ENCODE results near the gene HEPACAM.
"Not testable (repeated sequence)": the region's sequence is repeated elsewhere in the genome, so short reads cannot be mapped to it uniquely, and the experiment has no call there.

Gene HEPACAM, protein sequence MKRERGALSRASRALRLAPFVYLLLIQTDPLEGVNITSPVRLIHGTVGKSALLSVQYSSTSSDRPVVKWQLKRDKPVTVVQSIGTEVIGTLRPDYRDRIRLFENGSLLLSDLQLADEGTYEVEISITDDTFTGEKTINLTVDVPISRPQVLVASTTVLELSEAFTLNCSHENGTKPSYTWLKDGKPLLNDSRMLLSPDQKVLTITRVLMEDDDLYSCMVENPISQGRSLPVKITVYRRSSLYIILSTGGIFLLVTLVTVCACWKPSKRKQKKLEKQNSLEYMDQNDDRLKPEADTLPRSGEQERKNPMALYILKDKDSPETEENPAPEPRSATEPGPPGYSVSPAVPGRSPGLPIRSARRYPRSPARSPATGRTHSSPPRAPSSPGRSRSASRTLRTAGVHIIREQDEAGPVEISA

DNA sequence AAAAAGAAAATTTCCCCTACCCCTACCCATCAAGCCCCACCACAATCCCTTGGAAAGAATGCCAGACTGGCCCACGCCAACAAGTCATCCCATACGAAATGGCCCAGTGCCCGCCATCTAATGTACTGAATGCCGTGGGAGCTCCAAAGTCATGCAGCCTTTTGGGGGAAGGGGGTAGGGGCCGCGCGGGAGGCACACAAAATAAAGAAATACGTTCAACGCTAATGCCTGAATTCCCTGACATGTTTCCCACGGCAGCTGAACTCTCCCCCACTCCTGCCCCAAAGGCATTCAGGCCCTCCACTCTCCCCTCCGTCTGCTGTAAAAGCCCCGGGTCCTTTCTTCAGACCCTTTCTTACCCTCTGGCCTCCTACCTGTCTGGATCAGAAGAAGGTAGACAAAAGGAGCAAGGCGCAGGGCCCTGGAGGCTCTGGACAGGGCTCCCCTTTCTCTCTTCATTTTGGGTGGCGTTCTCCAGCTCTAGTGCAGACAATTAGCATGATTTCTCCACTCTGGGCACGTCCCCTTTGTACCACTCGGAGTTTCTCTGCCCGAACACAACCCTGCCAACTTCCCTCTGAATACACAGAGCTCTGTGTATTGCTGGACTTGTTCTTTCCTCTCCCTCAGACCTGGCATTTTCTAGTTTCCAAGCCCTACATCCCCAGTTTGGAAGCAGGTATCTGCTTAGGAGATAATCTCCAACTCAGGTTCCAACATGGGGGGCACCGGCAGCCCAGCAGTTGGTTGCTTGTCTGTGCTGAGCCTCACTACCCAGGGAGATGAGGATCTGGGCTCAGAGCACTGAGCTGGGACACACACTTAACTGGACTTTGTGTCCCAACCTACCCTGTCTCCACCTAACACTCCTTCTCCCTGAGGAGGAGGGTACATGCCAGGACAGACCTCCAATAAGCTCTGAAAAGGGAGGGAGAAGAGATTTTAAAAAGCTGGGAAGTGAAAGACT, at the start of gene HEPACAM:
TSS of gene HEPACAM (minus strand) at position 500 of the 967 bp plus-strand sequence. CDS start at position 459, 41 bp downstream.
- DNase-seq (ENCODE audit: low read depth, low spot score): no peak

DNA sequence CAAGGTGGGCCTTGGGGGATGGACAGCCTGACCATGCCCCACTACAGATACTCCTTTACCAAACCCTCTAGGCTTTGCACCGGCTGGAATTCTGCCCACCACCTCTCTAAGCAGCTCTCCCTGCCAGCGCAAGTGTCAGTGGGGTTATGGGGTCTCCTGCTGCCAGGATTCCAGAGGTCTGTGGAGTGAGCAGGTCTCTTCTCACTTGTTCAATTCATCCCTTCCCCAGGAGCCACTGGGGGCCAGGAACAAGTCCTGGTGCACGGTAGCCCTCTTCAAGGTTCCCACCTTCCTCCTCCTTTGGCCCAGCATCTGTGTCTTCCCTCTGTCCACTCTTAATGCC, 48.6 kb upstream of the HEPACAM start:
- DNase-seq (ENCODE audit: low read depth, low spot score): no peak

DNA sequence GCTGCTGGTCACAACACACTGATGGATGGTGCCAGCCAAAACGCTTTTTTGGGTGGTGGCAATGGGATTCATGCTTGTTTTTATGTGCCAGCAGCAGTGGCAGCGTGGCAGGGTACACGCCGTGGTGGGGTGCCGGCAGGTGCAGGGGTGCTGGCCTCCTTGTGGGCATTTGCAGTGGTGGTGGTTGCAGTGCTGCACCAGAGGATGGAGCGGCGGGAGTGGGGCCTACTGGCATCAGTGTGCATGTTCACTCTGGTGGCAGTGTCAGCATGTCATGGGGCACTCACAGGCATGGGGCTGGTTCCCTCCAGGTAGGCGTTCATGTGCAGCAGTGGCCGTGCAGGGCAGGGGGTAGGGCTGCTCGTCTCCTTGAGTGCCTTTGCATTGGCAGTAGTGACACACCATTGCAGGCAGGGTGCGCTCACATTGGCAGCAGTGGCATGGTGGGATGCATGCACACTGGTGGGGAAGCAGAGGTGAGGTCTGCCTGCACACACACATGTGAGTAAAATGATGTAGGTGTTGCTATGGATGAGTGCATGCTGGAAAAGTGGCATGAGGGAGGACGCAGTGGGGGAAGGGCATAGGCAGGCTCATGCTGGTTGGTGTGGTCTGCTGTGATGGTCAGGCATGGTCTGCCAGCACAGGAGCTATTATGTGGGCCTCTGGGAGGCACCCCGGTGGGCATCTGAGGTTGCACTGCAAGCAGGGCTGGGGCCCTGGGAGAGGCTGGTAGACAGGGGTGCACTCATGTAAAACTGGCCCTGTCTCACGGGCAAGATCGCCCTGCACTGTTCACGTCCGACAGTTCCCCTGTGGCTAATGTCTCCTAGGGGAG, 48.0 kb upstream of the HEPACAM start:
- DNase-seq (ENCODE audit: low read depth, low spot score): no peak

DNA sequence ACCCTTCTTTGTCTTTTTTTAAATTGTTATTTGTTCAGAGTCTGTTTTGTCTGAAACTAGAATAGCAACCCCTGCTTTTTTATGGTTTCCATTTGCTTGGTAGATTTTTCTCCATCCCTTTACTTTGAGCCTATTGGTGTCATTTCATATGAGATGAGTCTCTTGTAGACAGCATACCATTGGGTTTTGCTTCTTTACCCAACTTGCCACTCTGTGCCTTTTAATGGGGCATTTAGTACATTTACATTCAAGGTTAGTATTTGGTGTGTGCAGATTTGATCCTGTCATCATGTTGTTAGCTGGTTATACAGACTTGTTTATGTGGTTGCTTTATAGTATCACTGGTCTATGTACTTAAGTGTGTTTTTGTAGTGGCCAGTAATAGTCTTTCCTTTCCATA, 46.2 kb upstream of the HEPACAM start:
- no peak for DNase-seq (ENCODE audit: low read depth, low spot score)

DNA sequence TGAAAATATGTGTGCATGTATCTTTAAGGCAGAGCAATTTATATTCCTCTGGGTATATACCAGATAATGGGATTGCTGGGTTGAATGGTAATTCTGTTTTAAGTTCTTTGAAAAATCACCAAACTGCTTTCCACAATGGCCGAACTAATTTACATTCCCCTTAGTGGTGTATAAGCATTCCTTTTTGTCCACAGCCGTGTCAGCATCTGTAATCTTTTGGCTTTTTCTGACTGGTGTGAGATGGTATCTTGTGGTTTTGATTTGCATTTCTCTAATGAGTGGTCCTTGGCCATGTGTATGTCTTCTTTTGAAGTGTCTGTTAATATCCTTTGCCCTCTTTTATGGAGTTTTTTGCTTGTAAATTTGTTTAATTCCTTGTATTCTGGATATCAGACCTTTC, 42.5 kb upstream of the HEPACAM start:
- peak; percentile 56 for DNase-seq (ENCODE audit: low read depth, low spot score)

DNA sequence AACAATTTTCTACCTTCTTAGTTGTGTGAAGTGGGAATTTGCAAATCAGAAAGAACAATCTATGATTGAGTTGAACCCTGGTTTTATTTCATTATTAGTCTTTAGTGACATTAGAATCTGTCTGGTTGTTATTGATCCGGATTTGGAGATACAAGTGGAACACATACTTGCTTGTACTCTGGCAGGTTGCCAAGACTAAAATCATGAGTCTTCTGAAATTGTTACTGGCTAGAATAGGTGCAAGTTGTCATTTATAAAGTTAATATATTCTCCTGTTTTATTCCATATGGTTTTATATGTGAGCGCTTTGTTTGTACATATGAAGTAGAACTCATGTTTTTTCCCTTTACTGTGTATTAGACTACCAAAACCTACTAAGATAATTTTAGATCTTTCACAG, 41.2 kb upstream of the HEPACAM start:
- DNase-seq (ENCODE audit: low read depth, low spot score): no peak

DNA sequence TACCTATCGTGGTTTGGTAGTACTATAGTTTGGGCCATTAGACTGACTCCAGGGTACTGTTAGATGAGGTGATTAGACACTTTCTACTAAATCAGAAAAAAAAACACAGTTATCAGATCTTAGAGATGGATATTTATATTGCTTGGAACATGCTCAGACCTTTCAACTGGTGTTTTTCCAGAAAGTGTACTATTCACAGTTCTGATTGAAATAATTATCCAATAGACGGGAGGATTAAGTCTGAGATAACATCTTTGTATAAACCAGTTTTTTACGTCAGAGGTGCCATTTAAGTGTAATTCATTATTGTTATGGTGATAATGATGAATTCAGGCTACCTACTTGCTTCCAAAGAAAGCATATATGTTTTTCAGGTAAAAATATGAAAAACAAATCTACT, 40.7 kb upstream of the HEPACAM start:
- no peak for DNase-seq (ENCODE audit: low read depth, low spot score)

DNA sequence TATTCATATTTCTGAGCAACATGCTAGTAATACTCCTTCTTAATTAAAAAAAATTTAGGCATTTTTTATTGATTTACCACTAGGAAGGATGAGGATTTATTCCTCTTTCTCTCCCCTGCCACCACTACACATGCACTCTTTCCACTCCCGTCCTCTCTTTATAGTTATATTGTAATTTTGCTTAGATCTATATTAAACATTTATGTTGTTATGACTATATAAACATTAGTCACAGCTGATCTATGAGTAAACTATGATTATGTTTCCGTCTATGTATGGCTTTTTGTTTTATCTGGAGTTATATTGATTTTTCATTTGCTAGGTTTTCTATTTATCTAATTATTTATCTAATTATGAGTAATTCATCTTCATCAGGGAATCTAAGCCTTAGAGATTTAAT, 36.0 kb upstream of the HEPACAM start:
- DNase-seq (ENCODE audit: low read depth, low spot score): no peak

DNA sequence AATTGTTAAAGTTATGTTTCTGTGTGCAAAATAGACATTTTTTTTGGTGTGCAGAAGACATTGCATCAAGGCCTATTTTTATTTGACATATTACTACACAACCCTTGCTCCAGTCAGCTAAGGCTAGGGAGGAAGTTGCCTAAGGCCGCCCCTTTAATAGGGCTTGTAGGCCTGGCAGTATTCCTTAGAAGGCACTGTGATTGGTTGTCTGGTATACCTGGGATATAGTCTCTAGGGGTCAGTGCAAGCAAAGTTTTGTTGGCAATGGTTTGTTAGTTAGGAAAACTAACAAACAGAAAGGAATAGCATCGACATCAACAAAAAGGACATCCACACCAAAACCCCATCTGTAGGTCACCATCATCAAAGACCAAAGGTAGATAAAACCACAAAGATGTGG, 35.1 kb upstream of the HEPACAM start:
- DNase-seq (ENCODE audit: low read depth, low spot score): peak; percentile 11

DNA sequence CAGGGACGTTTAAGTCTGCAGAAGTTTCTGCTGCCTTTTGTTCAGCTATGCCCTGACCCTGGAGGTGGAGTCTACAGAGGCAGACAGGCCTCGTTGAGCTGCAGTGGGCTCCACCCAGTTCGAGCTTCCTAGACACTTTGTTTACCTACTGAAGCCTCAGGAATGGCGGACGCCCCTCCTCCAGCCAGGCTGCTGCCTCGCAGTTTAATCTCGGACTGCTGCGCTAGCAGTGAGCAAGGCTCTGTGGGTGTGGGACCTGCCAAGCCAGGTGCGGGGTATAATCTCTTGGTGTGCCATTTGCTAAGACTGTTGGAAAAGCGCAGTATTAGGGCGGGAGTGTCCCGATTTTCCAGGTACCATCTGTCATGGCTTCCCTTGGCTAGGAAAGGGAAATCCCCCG, 32.4 kb upstream of the HEPACAM start:
- not testable (repeated sequence) for DNase-seq (ENCODE audit: low read depth, low spot score)

DNA sequence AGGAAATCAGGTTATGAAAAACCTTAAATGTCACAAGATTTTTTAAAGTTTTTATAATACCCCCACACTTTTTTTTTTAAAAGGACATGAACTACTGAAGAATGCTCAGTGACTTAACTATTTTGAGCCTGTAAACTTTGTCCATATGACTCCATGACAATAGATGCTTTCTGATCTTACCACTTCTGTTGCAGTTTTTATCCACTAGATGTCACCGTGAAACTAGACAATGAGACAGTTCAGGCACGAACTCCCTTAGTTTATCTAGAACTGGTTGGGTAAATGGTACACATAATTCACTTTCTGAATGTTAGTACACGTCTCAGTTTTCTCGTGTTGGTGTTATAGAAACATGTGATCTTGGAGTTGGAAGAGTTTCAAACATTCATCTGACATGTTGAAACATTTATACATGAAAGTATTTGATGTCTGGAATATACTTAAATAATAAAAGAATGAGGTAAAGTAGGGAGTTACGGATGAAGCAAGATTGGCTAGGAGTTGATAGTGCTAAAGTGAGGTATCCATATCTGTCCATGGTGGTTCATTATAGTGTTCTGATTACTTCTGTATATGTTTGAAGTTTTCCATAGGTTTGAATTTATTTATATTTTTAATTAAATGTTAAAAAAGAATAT, 26.2 kb upstream of the HEPACAM start:
- DNase-seq (ENCODE audit: low read depth, low spot score): peak; percentile 86

DNA sequence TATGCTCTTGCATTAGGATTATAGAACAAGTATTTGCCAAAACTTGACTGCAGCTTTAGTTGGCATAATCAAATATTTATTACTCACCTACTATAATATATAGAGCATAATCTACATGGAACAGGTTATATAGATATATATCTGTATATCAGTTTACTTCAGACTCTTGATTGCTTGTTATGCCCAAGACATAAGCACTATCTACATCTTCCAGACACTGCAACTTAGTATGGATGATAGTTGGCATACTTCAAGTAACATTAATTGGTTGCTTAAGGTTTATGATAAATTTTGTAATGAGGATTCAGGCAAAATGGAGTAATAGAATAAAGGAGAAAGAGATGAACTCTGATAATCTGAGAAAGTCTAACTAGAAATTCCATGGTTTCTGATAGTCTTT, 19.2 kb upstream of the HEPACAM start:
- no peak for DNase-seq (ENCODE audit: low read depth, low spot score)

DNA sequence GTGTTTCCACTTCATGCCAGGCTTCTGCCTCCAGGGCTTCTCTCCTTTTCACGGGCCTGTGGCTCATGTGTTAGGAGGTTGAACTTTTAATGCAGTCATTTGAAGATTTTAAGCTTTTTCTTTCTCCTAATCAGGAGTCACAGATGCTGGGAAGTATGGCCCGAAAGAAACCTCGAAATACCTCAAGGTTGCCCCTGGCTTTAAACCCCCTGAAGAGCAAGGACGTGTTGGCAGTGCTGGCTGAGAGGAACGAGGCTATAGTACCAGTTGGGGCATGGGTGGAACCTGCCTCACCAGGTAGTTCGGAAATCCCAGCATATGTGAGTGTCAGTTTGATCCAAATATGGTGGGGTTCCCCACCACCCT, 18.7 kb upstream of the HEPACAM start:
- DNase-seq (ENCODE audit: low read depth, low spot score): no peak

DNA sequence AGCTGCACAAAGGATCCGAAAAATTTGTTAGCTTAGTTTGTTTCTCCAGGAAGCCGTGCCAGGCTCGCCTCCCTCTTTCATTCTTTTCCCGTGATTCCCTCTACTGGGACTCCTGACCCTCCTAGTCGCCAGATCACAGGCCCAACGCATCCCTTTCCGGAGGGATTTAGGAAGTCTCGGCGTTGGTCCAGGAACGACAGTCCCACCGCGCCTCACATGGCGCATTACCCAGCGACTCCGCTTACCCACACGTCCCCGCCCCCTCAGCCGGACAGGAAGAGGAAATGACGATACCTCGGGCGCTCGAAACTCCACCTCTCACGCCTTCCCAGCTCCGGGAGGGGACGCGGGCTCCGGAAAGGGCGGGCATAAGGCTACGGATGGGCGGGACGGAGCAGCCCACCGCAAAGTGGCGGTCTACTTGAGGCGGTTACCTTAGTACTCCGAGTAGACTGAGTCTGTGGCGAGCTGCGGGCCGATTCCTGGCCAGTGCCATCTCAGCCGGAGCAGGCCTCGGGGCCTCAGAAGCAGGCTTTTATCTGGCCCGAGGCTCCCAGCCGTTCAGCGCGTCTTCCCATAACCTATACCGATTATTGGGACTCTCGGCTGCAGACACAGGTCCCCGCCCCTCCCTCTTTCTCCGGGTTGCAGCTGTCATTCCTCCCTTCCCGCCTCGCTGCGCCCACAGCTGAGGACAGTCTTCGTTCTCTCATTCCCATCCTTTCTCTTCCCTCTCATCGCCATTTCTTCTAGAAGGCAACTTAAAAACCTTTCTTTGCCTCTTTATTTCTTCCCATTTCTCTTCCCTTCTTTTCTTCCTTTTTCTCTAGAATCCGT, 18.1 kb upstream of the HEPACAM start, which contains the start of gene CCDC15:
TSS of gene CCDC15 (plus strand) at position 450 of the 837 bp plus-strand sequence. CDS start 531 bp downstream, outside the sequence.
- DNase-seq (ENCODE audit: low read depth, low spot score): peak; percentile 99

DNA sequence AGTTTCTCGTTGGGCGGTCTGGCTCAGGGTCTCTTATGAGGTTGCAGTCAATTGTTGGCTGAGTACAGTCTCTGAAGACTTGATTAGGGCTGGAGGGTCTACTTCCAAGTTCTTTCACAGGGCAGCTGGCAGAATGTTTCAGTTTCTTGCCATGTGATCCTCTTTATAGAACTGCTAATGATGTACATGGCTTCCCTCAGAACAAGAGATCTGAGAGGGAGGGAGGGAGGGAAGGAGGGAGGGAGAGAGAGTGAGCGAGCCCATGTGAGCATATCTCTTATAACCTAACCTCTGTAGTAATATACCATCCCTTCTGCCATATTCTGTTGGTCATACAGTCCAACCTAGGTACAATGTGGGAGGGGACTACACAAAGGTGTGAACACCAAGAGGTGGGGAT, 15.5 kb upstream of the HEPACAM start:
- DNase-seq (ENCODE audit: low read depth, low spot score): no peak

DNA sequence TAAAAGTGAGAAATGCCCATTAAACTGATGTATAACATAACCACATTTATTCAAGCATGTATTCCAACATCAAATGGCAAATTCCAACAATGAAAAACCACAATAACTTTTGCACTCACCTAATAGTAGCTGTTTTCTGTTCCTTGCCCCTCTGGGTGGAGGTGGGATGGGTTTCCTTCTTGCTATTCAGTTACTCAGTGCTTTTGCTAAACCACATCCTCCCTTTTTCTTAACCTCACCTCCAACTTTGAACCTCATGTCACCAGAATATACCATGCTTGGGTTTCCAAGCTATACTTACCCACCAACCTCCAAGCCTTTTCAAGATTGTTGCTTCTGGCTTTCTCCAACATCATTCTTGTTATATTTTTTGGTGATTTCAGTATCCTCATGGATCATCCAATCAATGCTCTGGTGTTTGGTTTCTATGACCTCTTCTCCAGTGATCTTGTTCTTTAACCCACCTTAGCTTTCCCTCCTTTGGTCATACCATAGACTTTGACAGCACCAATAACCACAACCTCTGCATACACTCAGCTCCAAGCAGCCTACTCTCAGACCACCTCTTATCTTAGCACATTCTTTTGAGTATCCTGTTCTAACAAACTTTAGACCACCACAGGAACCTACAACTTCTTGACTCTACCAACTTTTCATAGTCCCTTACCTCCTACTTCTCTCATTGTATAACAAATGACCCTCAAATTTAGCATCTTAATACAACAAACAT, 14.9 kb upstream of the HEPACAM start:
- DNase-seq (ENCODE audit: low read depth, low spot score): no peak

DNA sequence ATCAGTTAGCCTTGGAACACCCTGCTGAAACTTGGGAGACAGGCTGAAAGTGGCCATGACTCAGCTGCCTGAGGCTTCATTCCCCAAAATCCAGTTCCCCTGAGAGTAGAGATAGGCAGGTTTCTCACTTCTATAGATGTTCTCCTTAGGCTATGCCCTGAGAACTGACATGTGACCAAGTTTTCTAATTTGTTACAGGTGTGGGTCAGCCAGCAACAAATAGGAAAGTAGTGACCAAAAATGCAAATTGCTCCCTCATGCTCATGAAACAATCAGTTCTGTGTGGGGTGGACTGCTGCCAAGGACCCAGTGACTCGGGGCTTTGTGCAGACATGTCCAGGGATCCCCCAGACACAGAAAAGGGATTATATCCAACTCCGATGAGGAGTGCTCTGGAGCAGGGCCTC, 10.9 kb upstream of the HEPACAM start:
- DNase-seq (ENCODE audit: low read depth, low spot score): peak; percentile 39

DNA sequence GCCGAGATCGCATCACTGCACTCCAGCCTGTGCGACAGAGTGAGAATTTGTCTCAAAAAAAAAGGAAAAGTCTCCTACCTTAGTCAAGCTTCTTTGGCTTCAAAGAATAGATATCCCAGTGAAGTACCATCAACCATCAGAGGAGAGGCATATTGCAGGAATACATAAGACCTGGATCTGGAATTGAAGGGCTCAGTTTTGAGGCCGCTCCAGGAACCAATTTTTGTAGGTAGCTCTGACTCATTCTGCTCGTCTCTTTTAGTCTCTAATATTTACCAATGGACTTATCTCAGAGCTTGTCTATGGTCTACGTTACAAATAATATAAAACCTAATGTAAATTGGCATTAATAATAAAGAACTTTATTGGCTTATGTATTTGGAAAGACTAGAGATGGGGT, 10.0 kb upstream of the HEPACAM start:
- no peak for DNase-seq (ENCODE audit: low read depth, low spot score)

DNA sequence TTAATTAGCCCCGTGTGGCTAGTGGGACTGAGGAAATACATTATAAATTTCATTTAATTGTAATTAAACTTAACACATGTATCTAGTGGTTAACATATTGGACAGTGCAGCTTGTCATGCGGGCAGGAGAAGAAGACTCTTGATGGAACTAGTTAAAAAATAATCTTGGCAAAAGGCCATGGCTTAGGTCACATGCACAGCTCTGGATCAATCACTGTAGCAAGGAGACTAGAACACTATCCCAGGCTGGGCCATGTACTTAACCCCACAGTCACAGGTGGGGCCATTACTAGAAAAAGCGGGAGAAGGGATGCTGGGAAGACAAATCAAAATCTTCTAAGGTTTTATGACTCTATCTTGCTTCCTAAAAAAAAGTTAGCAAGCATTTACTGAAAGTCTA, 8.7 kb upstream of the HEPACAM start:
- no peak for DNase-seq (ENCODE audit: low read depth, low spot score)

DNA sequence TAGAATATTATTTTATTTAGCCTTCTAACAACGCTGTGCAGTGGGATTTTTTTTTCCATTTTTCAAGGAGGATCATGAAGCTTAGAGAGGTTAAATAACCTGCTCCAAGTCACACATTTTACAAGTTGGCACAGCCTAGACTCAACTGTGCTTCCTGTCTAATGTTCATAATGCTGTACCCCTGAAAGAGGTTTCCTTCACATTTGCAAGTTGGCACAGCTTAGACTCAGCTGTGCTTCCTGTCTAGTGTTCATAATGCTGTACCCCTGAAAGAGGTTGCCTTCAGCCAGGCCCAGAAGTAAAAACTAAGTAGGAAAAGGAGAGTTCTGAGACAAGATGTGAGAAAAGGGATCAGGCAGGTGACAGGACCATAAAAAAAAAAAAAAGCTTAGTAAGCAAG, 7.9 kb upstream of the HEPACAM start:
- no peak for DNase-seq (ENCODE audit: low read depth, low spot score)

Measured in astrocyte of the hippocampus (primary cell).